Hippocampal formation (tissue), 2 donors: Measurements from ENCODE around the gene BTG3.

Experiments used
- DNase-seq, 2 donors: peaks; one replicate each; lab custom pipeline; 2025; lab: John Stamatoyannopoulos, UW

Gene BTG3, protein sequence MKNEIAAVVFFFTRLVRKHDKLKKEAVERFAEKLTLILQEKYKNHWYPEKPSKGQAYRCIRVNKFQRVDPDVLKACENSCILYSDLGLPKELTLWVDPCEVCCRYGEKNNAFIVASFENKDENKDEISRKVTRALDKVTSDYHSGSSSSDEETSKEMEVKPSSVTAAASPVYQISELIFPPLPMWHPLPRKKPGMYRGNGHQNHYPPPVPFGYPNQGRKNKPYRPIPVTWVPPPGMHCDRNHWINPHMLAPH

DNA sequence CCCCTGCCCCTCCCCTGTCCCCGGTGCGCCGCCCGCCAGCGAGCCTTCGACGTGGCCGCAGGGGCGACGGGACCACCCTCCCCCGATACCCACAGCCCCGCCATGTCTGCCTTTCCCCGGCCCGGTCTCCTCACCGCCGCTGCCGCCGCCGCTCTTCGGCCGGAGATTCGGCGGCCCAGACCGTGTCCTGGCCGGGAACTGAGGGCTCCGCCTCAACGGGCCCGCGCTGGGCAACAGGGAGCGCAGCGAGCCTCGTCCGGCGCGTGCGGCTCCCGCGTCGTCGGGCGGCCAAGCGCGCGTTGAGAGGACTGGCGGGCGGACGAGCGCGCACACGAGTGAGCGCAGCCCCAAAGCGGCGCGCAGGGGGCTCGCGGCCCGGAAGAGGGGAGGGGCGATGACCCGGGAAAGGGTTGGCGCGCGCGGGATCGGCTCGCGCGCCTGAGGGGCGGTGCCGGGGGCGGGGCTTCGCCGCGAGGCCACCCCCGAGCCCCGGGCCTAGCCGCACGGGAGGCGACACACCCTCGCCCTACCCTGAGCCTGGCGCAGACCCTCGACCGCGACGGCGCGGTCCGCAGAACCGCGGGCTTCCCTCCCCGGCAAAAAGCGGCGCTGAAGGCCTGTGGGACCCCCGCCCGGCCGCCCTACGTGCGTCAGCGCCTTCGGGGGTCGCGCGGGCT is at the start of gene BTG3:
TSS of gene BTG3 (minus strand) at position 337 of the 677 bp plus-strand sequence. CDS start 3,757 bp downstream, outside the sequence.
- peak; percentile 67 to 77 for DNase-seq

DNA sequence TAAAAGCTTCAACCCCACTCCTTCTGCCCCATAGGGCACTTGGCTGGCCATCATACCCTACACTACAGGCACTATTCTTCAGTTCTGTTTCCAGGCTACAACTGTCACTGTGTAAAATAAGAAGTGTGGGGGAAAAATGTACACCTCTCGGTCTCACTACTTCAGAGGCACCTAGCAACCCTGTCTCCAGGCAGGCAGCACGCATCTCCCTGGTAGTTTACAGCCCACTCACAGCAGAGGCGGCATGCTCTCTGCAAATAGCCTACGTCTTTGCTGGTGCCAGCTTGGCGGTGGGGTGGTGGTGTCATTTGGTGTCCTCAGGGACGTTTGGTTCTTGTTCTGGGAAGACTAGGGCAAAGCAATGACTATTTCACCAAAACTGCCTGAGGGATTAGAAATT is 48.2 kb upstream of the BTG3 start:
- DNase-seq, result peak; percentile 8 to 31

DNA sequence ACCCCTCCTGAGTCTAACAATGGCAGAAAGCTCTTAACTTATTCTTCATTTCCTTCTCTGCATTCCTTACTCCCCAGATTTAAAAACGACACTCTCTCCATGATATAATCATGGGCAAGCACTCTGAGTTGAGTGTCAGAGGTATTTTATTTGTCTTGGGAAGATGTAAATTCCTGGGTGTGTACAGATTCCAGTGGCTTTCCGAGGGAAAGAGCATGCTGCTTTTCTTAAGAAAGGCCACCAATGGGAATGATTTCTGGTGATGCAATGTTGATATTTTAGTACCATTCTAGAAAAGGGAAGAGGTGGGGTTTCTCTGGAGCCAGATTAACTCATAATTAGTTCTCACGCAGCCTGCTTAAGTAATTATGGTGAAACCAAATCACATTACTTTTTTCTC is 47.8 kb upstream of the BTG3 start:
- no peak for DNase-seq

DNA sequence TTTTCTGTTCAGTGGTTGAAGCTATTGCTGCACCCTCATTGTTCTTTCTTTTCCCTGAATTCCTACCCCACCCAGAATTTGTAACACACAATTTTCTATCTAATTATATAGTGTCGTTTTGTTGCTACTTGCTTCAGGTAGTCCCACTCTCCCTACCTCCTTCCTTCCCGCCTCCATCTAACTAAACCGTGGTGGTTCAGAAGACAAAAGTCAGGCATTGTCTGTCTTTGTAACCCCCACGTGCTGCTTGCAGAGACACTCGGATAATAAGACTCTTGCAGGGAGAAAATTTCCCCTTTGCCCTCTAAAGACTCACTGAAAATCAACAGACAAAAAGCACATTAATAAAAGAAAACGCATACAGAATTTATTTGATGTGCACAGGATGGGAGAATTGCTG is 46.2 kb upstream of the BTG3 start:
- DNase-seq, result no peak

DNA sequence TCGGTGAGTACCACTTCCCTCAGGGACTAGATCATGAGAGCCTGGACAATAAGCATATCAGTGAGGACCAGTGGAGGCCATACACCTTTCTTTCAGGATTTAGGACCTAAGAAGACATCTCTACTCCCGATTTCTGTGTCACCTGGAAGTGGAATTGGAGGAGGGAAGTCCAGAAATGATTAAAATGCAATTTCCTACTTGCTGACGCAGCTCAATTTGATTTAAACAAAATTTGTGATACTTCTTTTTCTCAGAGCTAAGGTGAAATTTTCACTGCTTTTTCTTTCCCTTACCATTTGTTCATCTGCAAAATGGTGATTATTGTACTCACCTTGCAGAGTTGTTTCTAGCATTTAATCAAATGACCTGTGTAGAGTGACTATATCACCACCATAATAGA is 38.8 kb upstream of the BTG3 start:
- no peak for DNase-seq

DNA sequence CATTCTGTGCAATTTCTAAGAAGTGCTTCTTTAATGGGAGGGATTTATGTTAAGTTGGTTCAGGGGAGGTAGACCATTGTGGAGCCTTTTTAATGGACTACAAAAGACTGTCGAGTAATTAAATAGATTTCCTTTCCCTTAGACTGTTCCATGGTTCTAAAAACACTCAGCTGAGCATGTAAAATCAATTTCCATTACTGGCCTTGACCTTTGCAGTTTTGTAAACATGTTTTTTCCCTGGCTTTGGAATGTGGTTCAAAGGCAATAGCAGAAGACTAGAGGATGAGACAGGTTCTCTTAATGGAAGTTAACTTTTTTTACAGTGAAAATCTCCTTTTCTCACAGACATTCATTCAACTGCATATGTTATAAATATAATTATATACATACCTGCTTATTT is 37.6 kb upstream of the BTG3 start:
- no peak for DNase-seq

DNA sequence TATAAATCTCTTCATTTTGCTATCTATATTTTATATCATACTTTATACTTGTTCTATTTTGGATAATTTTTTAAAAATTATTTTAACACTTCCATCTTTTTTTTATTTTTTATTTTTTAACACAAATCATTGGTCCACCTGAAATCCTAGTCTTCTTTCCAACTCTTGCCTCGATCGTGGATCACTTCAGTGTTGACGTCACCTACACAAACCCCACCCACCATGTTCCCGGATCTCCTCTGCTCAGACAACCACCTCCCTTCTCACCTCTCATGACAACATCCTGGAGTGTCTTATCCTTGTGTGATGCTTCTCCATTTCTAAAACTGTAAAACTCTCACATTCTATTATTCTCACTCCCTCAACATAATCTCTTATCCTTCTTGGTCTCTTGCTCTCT is 34.1 kb upstream of the BTG3 start:
- DNase-seq, result no peak

DNA sequence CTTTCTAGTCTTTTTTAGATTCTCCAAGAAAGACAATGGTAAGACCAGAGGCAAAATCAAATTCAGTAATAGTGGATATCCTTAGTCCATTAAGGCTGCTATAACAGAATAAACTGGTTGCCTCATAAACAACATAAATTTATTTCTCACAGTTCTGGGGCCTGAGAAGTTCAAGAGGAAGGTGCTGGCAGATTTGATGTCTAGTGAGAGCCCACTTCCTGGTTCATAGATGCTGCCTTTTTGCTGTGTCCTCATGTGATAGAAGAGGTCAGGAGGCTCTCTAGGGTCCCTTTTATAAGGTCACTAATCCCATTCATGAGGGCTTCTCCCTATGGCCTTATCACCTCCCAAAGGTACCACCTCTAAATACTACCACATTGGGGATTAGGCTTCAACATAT is 31.5 kb upstream of the BTG3 start:
- DNase-seq, result no peak

DNA sequence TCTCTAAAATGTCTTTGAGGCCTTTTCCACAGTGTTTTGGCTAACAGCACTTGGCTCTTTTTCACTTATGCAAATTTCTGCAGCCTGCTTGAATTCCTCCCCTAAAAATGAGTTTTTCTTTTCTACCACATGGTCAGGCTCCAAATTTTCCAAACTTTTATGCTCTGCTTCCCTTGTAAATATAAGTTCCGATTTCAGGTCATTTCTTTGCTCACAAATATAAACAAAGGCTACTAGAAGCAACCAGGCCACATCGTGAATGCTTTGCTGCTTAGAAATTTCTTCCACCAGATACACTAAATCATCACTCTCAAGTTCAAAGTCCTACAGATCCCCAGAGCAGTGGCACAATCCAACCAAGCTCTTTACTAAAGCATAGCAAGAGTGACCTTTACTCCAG is 28.1 kb upstream of the BTG3 start:
- DNase-seq, result no peak

DNA sequence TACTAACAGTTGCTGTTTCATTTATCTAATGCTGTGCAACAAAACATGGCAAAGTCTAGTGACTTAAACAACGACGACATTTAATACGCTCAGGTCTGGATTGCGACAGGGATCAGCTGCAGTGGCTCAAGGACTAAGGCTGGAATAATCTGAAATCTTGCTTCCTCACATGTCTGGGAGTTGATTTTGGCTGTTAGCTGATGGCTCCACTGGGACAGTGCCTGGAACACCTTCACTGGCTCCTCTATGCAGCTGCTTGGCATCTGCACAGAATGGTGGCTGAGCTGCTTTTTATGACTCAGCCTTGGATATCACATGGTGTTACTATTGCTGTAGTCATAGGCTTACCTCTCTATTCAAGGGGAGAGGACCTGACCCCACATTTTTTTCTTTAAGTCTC is 24.0 kb upstream of the BTG3 start:
- no peak for DNase-seq

DNA sequence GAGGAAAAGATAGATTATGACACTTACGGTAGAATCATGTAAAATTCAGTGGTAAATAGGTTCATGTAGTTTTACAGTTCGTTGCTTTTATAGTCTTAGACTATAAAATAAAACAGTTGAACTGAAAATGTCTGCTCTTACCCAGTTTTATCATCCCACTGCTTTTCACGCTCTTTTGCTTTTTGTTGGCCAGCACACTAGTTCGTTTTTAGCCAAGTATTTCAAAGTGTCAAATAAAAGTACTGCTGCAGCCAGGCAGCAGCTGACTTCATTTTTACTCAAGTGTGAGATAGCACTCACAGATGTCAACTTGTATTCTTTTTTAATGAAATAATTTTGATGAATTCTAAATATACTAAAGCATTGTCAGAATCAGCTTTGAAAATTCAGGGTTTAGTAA is 18.5 kb upstream of the BTG3 start:
- peak in 1 of 2 donors; percentile 20 for DNase-seq

DNA sequence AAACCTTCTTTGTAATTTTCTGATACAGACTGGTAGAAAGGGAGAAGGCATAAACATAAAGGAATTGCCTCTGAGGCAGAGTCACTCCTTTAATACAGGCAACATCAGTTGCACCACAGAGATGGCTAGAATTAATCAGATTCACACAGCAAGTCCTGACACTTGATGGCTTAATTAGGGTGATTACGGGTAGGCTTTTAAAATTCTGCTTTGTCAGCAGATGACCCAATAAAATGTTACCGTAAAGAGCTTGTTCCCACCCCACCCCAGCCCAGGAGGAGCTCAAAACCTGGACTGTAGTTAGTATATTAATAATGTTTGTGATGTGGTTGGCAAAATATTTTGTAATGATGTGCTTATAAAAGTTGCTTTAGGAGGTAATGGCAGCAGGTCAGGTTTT is 9.3 kb upstream of the BTG3 start:
- DNase-seq, result no peak

DNA sequence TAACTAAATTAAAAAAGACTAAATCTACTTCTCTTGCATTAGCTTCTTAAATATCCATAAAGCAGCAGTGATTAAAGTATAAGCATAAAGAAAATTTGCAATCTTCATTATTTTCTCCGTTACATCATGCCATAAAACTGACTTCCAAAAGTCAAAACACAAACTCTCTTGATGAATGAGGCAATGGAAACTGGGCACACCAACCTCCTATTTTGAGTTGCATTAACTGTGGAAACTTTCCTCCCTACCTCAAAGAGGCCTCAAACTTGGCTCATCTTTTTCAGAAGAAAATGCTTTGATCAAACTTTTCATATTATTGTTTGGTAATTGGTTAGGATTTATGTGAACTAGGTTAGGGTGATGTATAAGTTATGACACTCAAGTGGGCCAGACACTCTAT is 4.1 kb upstream of the BTG3 start:
- DNase-seq, result no peak

DNA sequence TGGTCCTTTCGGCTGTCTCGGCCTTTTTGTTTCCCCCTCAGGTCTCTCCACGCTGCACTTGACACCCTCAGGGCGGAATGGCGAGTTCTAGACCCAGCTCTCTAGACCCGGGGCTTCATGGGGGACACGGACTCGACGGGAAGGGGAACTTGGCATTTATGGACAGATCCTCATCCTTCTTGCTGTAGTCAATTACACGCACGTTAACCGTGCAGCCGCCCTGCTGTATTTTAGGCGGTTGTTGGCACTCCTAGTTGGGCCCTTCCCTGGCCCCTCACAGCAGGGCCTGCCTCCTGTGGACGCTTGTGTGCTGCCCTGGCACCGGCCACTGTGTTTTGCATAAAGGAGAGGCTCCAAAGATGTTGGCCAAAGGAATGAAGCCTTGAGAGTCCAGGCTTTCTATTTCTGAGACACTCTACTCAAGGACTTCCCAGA is 558 bp upstream of the BTG3 start:
- DNase-seq, result peak in 1 of 2 donors; percentile 13

DNA sequence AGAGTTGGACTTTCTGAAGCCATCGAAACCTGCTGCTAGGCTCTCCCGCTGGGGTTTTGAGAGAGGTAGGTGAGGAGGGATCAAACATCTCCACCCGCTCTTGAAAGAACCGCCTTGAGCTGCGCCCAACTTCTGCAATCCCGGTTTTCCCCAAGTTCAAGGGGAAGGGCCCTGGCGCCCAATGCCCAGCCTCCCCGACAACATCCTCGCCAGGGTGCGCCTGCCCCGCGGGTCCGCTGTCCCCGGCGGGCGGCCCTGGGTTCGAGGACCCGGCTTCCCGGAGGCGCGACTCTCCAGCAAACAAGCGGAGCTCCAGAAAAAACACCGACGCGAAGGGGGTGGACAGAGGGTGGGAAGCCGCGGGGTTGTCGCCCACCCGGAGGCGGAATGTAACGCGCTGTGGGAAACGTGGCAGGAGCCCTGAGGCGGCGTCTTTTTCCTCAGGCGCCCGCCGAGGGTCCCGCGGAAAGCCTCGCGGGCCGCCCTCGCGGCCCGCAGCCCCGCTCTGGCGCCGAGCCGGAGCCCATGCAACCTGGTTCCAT is 607 bp downstream of the BTG3 start:
- DNase-seq, result no peak

DNA sequence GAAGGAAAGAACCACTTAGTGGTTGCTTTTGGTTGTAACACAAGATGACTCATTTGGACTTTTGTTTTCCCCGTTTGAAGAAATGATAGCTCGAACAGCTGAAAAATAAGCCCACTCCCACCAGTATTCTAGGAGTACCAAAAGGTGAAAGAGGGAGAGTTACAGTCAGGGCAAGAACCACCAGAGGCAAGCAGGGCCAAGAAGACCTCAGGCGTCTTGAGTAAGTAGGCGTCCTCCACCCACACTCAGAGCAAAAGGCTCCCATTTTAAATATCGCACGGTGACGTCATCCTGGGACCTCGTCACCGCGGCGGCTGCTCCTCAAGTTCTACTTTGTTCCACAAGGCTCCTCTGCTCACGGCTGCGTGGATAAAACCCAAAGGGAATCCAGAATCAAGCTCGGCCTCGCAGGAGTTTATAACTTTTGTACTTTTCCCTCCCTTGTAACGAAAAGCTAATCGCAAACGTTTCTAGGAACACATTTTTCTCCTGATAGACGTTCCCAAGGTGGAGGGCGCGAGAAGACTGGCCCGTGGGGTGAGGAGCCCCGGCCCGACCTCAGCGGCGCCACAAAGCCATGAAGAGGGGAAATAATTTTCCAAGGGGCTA is 1.2 kb downstream of the BTG3 start:
- peak; percentile 29 to 54 for DNase-seq

DNA sequence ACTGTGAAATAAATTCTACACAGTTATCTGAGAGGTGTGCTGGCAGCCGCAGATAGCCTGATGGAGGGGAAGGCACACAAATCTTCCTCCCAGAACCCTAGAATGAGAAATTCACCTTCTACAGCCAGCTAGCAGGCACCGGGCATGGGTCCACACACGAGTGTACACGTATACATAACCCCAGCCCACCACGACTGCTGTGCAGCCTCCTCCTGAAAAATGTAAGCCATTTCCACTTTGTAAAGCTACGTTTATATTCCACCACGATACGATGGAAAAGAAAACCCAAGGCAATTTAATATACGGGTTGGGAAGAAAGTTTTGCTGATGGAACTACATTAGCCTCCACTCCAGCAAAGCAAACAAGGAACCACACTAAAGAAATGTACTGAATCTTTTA is 1.8 kb downstream of the BTG3 start:
- DNase-seq, result no peak

DNA sequence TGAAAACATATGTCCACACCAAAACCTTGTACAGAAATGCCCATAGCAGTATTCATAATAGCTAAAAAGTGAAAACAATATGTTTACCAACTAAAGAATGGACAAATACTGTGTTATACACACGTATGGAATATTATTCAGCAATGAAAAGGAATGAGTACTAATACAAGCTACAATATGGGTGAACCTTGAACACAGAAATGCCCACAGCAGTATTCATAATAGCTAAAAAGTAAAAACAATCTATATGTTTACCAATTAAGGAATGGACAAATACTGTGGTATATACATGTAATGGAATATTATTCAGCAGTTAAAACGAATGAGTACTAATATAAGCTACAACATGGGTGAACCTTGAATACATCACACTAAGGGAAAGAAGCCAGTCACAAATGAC is 3.0 kb downstream of the BTG3 start:
- no peak for DNase-seq

DNA sequence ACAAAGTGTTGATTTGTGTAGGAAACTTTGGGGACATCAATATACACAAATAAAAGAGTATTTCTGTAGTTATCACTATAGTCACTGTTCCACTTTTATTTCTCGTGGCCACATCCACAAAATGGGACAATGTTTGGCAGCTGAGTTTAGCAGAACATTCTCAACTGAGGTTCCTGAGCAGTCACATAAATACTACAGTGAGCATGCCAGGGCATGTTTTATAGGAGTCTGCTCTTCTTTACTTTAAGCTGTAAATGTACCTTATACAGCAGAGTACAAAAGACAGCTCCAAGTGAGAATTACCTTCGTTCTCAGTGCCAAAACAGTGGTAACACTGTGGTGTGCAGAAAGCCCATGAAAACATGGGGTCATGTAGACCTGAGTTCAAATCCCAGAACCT is 5.0 kb downstream of the BTG3 start:
- no peak for DNase-seq

DNA sequence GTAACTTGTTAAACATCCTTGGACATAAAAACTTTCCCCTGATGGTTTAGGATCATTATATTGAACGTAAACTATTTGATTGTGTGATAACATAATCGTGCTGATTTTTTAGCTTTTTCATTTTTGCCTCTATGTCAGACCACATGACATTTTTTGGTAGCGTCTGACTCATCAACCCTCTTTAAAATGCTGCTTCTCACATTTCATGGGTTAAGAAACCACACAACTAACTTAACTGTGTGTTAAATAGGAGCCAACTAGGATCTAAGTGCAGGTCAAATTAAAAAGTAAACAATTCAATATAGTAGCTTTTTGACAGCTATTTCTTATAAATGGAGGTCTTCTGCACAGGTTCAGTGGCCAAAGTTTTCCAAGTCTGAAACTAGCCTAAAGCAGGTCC is 9.8 kb downstream of the BTG3 start:
- no peak for DNase-seq

DNA sequence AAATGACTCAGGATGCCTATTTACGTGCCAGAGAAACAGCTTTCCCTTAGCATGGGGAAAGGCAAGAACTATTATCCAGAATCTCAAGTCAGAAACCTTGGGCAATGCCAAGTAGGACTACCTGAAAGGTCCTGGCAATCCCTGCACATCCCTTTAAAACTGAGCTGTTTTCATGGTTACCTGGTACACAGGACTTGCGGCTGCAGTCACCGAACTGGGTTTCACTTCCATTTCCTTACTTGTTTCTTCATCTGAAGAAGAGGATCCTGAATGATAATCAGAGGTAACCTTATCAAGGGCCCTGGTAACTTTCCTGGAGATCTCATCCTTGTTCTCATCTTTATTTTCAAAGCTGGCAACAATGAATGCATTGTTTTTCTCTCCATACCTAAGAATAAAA is 14.3 kb downstream of the BTG3 start:
- no peak for DNase-seq

DNA sequence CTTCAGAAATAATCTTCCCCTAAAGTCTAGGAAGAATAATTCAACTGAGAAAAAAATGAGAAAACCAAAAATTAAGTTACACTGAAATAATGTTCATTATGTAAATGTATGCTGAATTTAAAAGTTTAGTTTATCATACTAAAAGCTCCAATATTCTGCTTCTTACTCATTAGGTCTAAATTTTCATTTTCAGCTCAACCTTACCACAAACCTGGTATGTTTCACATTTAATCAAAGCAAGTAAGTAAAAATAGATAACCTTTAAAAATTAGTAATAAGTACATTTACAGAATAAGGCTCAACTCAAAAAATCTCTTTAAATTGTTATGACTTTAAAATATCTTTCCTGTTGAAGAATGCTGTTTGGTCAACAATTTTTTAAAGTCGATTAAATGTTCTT is 15.0 kb downstream of the BTG3 start:
- DNase-seq, result no peak

DNA sequence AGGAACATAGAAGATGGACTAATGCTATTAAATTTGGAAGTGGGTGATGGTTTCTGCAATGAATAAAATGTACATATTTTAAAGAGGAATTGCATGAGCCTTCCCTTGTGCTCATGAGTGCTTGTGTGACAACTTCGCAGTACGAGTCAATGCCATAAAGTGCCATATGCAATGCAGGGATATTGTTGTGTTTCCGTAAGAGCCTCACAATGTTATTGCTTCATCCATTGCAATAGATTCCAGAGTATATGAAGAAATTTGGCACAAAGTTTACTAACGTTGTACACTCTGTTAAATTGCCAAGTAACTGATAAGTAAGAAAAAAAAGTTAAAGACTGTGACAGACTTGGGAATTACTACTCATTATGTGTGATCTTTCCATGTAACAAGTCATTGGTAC is 22.3 kb downstream of the BTG3 start:
- no peak for DNase-seq
